ENCODE measurements around the gene CFL1.

The CFL1 gene

GRCh38 chr11:65829459-65829858 is 28.5 kb downstream of the CFL1 start:
- DNase-seq, result no peak

- DNase-seq, result no peak
Observed at GRCh38 chr11:65826984-65827735, 30.8 kb downstream of the CFL1 start.

- no peak for DNase-seq
Observed at GRCh38 chr11:65822776-65823528, 35.0 kb downstream of the CFL1 start.

GRCh38 chr11:65821107-65821506 is 36.9 kb downstream of the CFL1 start:
- no peak for DNase-seq

- DNase-seq, result peak; percentile 76
Observed at GRCh38 chr11:65817835-65818680, 39.9 kb downstream of the CFL1 start.

- DNase-seq, result no peak
Observed at GRCh38 chr11:65817312-65817834, 40.6 kb downstream of the CFL1 start.

GRCh38 chr11:65816696-65817095 is 41.3 kb downstream of the CFL1 start:
- DNase-seq, result no peak

- DNase-seq, result no peak
Observed at GRCh38 chr11:65814986-65815565, 42.9 kb downstream of the CFL1 start.

- no peak for DNase-seq
Observed at GRCh38 chr11:65814131-65814985, 43.6 kb downstream of the CFL1 start.

- DNase-seq, result no peak
Observed at GRCh38 chr11:65811764-65812475, 46.1 kb downstream of the CFL1 start.

GRCh38 chr11:65810046-65810868 is 47.7 kb downstream of the CFL1 start:
- no peak for DNase-seq

- DNase-seq, result no peak
Observed at GRCh38 chr11:65809496-65809895, 48.5 kb downstream of the CFL1 start.

- DNase-seq, result no peak
Observed at GRCh38 chr11:65808744-65809341, 49.1 kb downstream of the CFL1 start.

- no peak for DNase-seq
Observed at GRCh38 chr11:65806979-65807378, 51.0 kb downstream of the CFL1 start.
